Activated T-cell treated with anti-CD3 and anti-CD28 coated beads, Interleukin-2, amount 50 U/mL, for 72 hours (primary cell): ENCODE results near the gene ACADS. TPM values are rescaled to one million over a fixed set of nuclear protein-coding genes. Genes with fewer than 3 reads are reported as not detected.

Experiments
- ATAC-seq, 2 donors: fragments of 150-1000 bp; cut with Tn5 transposase; replicated peaks in 1 of 2; 2 replicates each; pipeline ENCODE4 v1.10.0; 2021; ENCODE audit warnings: moderate library complexity in 2 of 2, mild to moderate bottlenecking in 1 of 2
- DNase-seq, 2 donors: peaks; one replicate each; pipeline ENCODE4 v3.0.0; 2021 to 2022; ENCODE audit warnings: mixed read lengths in 1 of 2
- H3K27ac Mint-ChIP-seq: one replicate; pipeline ENCODE4 v1.8.0; 2022; ENCODE audit warnings: mild to moderate bottlenecking, moderate library complexity, mixed read lengths
- H3K27me3 Mint-ChIP-seq: one replicate; pipeline ENCODE4 v1.8.0; 2022; ENCODE audit warnings: low read depth, mixed read lengths
- H3K36me3 Mint-ChIP-seq, 2 donors: one replicate each; pipeline ENCODE4 v1.8.0; 2022; ENCODE audit warnings: mixed read lengths in 2 of 2, mild to moderate bottlenecking in 1 of 2; ENCODE audit not compliant: insufficient read depth in 2 of 2
- H3K4me1 Mint-ChIP-seq: one replicate; pipeline ENCODE4 v1.8.0; 2022; ENCODE audit warnings: low read depth, mixed read lengths
- H3K4me3 Mint-ChIP-seq, 2 donors: one replicate each; pipeline ENCODE4 v1.8.0; 2022; ENCODE audit warnings: mild to moderate bottlenecking in 2 of 2, mixed read lengths in 2 of 2, moderate library complexity in 2 of 2
- H3K9me3 Mint-ChIP-seq, 2 donors: one replicate each; pipeline ENCODE4 v1.8.0; 2022; ENCODE audit warnings: mixed read lengths in 2 of 2
- total RNA-seq, 2 donors: library from RNA; stranded (reverse); gene quantifications; one replicate each; pipeline ENCODE4 v1.2.3, GENCODE V29; 2022

Gene ACADS
- total RNA-seq, 2 donors from 2014 or later, result 17.8 to 20.0 TPM

DNA sequence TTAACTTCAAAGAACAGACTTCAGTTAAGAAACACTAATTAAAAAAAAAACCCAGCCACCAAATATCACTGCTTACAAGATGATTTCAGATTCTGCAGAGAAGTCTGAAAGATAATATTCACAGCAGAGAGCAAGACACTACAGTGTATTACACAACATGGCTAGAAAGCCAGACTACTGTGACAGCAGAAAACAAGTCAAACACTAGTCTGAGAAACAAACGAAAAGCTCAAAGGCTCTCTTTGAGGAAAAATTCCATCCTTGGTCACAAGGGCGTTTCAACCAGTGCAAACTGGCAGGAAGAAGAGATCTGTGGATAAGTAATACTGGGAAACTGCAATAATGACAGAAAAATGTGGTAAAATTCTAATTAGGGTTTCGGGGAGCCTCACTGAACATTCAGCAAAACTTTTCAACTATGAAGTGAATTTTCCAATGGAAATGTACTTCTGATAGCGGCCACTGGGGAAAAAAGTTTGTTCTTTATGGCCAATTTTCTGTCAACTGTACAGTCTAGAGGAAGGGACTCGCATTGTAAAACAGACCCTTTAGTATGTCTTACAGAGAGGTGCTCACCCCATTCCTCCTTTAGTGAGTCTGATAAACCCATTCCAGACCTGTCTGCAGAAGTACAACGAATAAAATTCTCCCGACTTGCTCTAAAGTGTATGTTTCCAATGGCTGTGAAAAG, 50.4 kb downstream of the ACADS start:
- Mint-ChIP-seq H3K4me3 (no peak overlapping the region), H3K27me3 (no peaks in the 10 kb centered on the region), H3K27ac (peak overlapping the region; percentile 81), H3K9me3 (no peaks in the 10 kb centered on the region), H3K4me1 (peaks cover 29% of the 10 kb centered on the region), H3K36me3 (peaks cover 3 to 6% of the 10 kb centered on the region in 2 donors)
- ATAC-seq (no peak), DNase-seq (no peak)

DNA sequence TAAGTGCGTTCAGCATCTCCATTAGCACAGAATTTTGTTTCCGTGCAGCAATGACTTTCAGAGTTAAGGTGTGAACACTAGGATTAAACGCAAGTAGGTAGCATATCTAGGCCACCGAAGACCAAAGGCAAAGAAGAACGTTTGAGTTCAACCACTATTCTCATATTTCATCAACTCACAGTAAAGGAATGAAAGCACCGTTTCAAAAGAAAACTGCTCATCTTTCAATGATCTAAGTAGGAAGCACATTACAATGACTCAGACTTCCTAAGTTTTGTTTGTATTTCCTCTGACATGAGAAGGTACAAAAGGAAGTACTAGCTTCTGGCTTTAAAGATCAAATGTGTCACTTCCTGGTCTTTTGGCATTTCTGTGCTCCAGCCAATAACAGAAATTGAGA, 57.6 kb downstream of the ACADS start:
- peaks cover 6 to 17% of the 10 kb centered on the region in 2 donors for H3K36me3 Mint-ChIP-seq
- peak; percentile 82 to 83 for ATAC-seq
- peak overlapping the region; percentile 46 to 50 for H3K4me3 Mint-ChIP-seq

DNA sequence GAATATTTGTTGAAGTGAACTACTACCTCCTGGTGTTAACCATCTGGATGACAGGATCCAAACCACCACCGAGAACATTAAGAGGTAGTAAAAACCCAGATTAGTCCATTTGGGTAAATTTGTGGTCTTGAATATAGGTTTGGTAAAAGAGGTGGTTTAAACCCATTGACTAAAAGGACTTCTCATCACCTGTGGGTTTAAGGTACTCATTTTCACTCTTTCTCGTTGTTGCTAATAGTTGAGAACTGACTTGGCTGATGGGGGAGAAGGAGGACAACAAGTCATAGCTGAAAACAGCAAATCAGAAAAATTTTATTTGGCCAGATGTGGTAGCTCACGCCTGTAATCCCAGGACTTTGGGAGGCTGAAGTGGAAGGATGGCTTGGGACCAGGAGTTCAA, 59.2 kb downstream of the ACADS start:
- ATAC-seq, result peak; percentile 70 to 79
- H3K4me1 Mint-ChIP-seq, result peaks cover 50% of the 10 kb centered on the region
- H3K4me3 Mint-ChIP-seq, result peak overlapping the region; percentile 1 to 49

More for the DNA sequence above, 57.6 kb downstream of the ACADS start:
- Mint-ChIP-seq H3K9me3 (no peaks in the 10 kb centered on the region), H3K4me1 (peaks cover 45% of the 10 kb centered on the region), H3K27ac (peak overlapping the region; percentile 92), H3K27me3 (no peaks in the 10 kb centered on the region)
- DNase-seq, result peak; percentile 35 to 42

GRCh38 chr12:120787889-120788288, 62.3 kb downstream of the ACADS start:
- DNase-seq, result no peak
- Mint-ChIP-seq H3K4me1 (peaks cover 52% of the 10 kb centered on the region), H3K9me3 (no peaks in the 10 kb centered on the region), H3K27ac (peak overlapping the region; percentile 48), H3K4me3 (no peak overlapping the region), H3K27me3 (no peaks in the 10 kb centered on the region), H3K36me3 (peaks cover 4 to 5% of the 10 kb centered on the region in 2 donors)
- ATAC-seq, result no peak

More for the DNA sequence above, 59.2 kb downstream of the ACADS start:
- Mint-ChIP-seq H3K27ac (peak overlapping the region; percentile 68), H3K9me3 (no peaks in the 10 kb centered on the region), H3K27me3 (no peaks in the 10 kb centered on the region), H3K36me3 (peaks cover 6 to 14% of the 10 kb centered on the region in 2 donors)
- peak; percentile 22 to 32 for DNase-seq

Other genes starting within 250 kb of the ACADS start
- gene DYNLL1, start 229.7 kb upstream of the ACADS start, total RNA-seq, result 100 to 1,000 TPM; 115 to 119 TPM
- 10 to 100 TPM; 28.9 to 36.7 TPM for gene COQ5, start 196.7 kb upstream of the ACADS start, total RNA-seq
- 100 to 1,000 TPM; 198 to 200 TPM for gene RNF10, start 191.5 kb upstream of the ACADS start, total RNA-seq
- gene POP5, start 144.4 kb upstream of the ACADS start, total RNA-seq, result 10 to 100 TPM; 37.4 to 40.8 TPM
- 1 to 10 TPM in 1 of 2 donors, not detected in 1; 1.2 TPM for gene CABP1, start 85.2 kb upstream of the ACADS start, total RNA-seq
- 10 to 100 TPM; 75.7 to 88.9 TPM for gene MLEC, start 38.7 kb upstream of the ACADS start, total RNA-seq
- 10 to 100 TPM; 31.2 to 40.5 TPM for gene UNC119B, start 15.4 kb upstream of the ACADS start, total RNA-seq
- gene SPPL3, start 178.5 kb downstream of the ACADS start, total RNA-seq, result 10 to 100 TPM; 43.5 to 45.7 TPM